Activated CD8-positive, alpha-beta T cell treated with anti-CD3 and anti-CD28 coated beads, Interleukin-2, amount 10 ng/mL, durations not matched to agents 7 days and 5 days (primary cell): ENCODE results near the gene UBE2U. TPM values are rescaled to one million over a fixed set of nuclear protein-coding genes. Genes with fewer than 3 reads are reported as not detected.

Experiments
- ATAC-seq: fragments of 150-1000 bp; cut with Tn5 transposase; one replicate; pipeline ENCODE4 v1.10.0; 2021; ENCODE audit warnings: moderate library complexity
- CTCF ChIA-PET: fragments of 350-600 bp; sonication (Branson Sonifier 250); formaldehyde crosslinking; loops from one replicate; lab custom pipeline; 2021; ENCODE audit warnings: antibody characterized with exemption; lab: Charles Lee
- POLR2A ChIA-PET: fragments of 350-600 bp; sonication (Branson Sonifier 250); formaldehyde crosslinking; loops from one replicate; lab custom pipeline; 2021; ENCODE audit warnings: antibody characterized with exemption; lab: Charles Lee
- DNase-seq: peaks from one replicate; pipeline ENCODE4 v3.0.0-alpha.2; 2020
- H3K27ac Mint-ChIP-seq: one replicate; pipeline ENCODE4 v1.8.0; 2021; ENCODE audit warnings: mild to moderate bottlenecking, mixed read lengths
- H3K27me3 Mint-ChIP-seq: one replicate; pipeline ENCODE4 v1.8.0; 2021; ENCODE audit warnings: low read depth, mixed read lengths
- H3K36me3 Mint-ChIP-seq: one replicate; pipeline ENCODE4 v1.8.0; 2021; ENCODE audit warnings: low read depth, mixed read lengths
- H3K4me1 Mint-ChIP-seq: one replicate; pipeline ENCODE4 v1.8.0; 2021; ENCODE audit warnings: low read depth, mixed read lengths
- H3K4me3 Mint-ChIP-seq: one replicate; pipeline ENCODE4 v1.8.0; 2021; ENCODE audit warnings: mild to moderate bottlenecking, mixed read lengths
- H3K9me3 Mint-ChIP-seq: one replicate; pipeline ENCODE4 v1.8.0; 2022; ENCODE audit warnings: mixed read lengths; ENCODE audit not compliant: insufficient read depth
- total RNA-seq, 2 experiments: library from RNA; stranded (reverse); gene quantifications; one replicate each; pipeline ENCODE4 v1.2.3, GENCODE V29; 2021

UBE2U gene
- total RNA-seq, 2 experiments from 2014 or later: not detected

- Mint-ChIP-seq H3K36me3 (no peaks in the 10 kb centered on the region), H3K4me1 (no peaks in the 10 kb centered on the region), H3K27ac (no peak overlapping the region), H3K27me3 (no peaks in the 10 kb centered on the region), H3K4me3 (no peak overlapping the region), H3K9me3 (no peaks in the 10 kb centered on the region)
- ChIA-PET CTCF (no interaction called here), POLR2A (no interaction called here)
- ATAC-seq (no peak), DNase-seq (no peak)
Measured at GRCh38 chr1:64194168-64195080, 9.0 kb upstream of the UBE2U start.

- DNase-seq: no peak
- POLR2A ChIA-PET: no interaction called here
- Mint-ChIP-seq H3K4me3 (no peak overlapping the region), H3K27ac (no peak overlapping the region), H3K9me3 (no peaks in the 10 kb centered on the region), H3K36me3 (no peaks in the 10 kb centered on the region), H3K4me1 (no peaks in the 10 kb centered on the region), H3K27me3 (no peaks in the 10 kb centered on the region)
- ATAC-seq: no peak
- CTCF ChIA-PET: no interaction called here
Measured at GRCh38 chr1:64195081-64195395, 8.4 kb upstream of the UBE2U start.

- ChIA-PET POLR2A (no interaction called here), CTCF (interaction anchor here (0.6 kb wide), 1 partner anchor 675 kb away, joined by 4 read pairs; no protein-coding TSS in a partner anchor)
- no peak overlapping the region for H3K27ac Mint-ChIP-seq
- H3K4me3 Mint-ChIP-seq: no peak overlapping the region
- H3K36me3 Mint-ChIP-seq: no peaks in the 10 kb centered on the region
- no peaks in the 10 kb centered on the region for H3K27me3 Mint-ChIP-seq
- DNase-seq (no peak), ATAC-seq (no peak)
- no peaks in the 10 kb centered on the region for H3K4me1 Mint-ChIP-seq
- H3K9me3 Mint-ChIP-seq: no peaks in the 10 kb centered on the region
Measured at GRCh38 chr1:64196074-64196870, 7.2 kb upstream of the UBE2U start.

- DNase-seq: no peak
- ChIA-PET CTCF (interaction anchor here (0.6 kb wide), 1 partner anchor 676 kb away, joined by 4 read pairs; no protein-coding TSS in a partner anchor), POLR2A (no interaction called here)
- Mint-ChIP-seq H3K36me3 (no peaks in the 10 kb centered on the region), H3K27ac (no peak overlapping the region), H3K27me3 (no peaks in the 10 kb centered on the region), H3K4me3 (no peak overlapping the region), H3K4me1 (no peaks in the 10 kb centered on the region), H3K9me3 (no peaks in the 10 kb centered on the region)
- ATAC-seq: no peak
Measured at GRCh38 chr1:64197076-64197475, 6.3 kb upstream of the UBE2U start.

- DNase-seq: no peak
- H3K9me3 Mint-ChIP-seq: no peaks in the 10 kb centered on the region
- H3K4me3 Mint-ChIP-seq: no peak overlapping the region
- ChIA-PET POLR2A (no interaction called here), CTCF (no interaction called here)
- no peaks in the 10 kb centered on the region for H3K36me3 Mint-ChIP-seq
- no peak for ATAC-seq
- no peaks in the 10 kb centered on the region for H3K27me3 Mint-ChIP-seq
- no peaks in the 10 kb centered on the region for H3K4me1 Mint-ChIP-seq
- no peak overlapping the region for H3K27ac Mint-ChIP-seq
Measured at GRCh38 chr1:64199154-64199553, 4.3 kb upstream of the UBE2U start.

- DNase-seq: no peak
- Mint-ChIP-seq H3K9me3 (no peaks in the 10 kb centered on the region), H3K36me3 (no peaks in the 10 kb centered on the region), H3K4me3 (no peak overlapping the region), H3K27ac (no peak overlapping the region), H3K27me3 (no peaks in the 10 kb centered on the region), H3K4me1 (no peaks in the 10 kb centered on the region)
- CTCF ChIA-PET: no interaction called here
- no peak for ATAC-seq
- POLR2A ChIA-PET: no interaction called here
Measured at GRCh38 chr1:64200064-64200463, 3.4 kb upstream of the UBE2U start.

- DNase-seq (no peak), ATAC-seq (no peak)
- no peaks in the 10 kb centered on the region for H3K36me3 Mint-ChIP-seq
- H3K4me1 Mint-ChIP-seq: no peaks in the 10 kb centered on the region
- peaks cover 14% of the 10 kb centered on the region for H3K27me3 Mint-ChIP-seq
- H3K4me3 Mint-ChIP-seq: no peak overlapping the region
- POLR2A ChIA-PET: no interaction called here
- H3K9me3 Mint-ChIP-seq: no peaks in the 10 kb centered on the region
- no peak overlapping the region for H3K27ac Mint-ChIP-seq
- CTCF ChIA-PET: no interaction called here
Measured at GRCh38 chr1:64209221-64209620, 5.8 kb downstream of the UBE2U start.

- ATAC-seq (no peak), DNase-seq (no peak)
- CTCF ChIA-PET: no interaction called here
- Mint-ChIP-seq H3K36me3 (no peaks in the 10 kb centered on the region), H3K4me3 (no peak overlapping the region), H3K27me3 (peaks cover 15% of the 10 kb centered on the region), H3K27ac (no peak overlapping the region), H3K4me1 (no peaks in the 10 kb centered on the region), H3K9me3 (no peaks in the 10 kb centered on the region)
- POLR2A ChIA-PET: no interaction called here
Measured at GRCh38 chr1:64212031-64212430, 8.6 kb downstream of the UBE2U start.

- no peaks in the 10 kb centered on the region for H3K4me1 Mint-ChIP-seq
- DNase-seq (no peak), ATAC-seq (no peak)
- no peak overlapping the region for H3K4me3 Mint-ChIP-seq
- peaks cover 24% of the 10 kb centered on the region for H3K27me3 Mint-ChIP-seq
- H3K9me3 Mint-ChIP-seq: no peaks in the 10 kb centered on the region
- no peaks in the 10 kb centered on the region for H3K36me3 Mint-ChIP-seq
- ChIA-PET POLR2A (no interaction called here), CTCF (no interaction called here)
- no peak overlapping the region for H3K27ac Mint-ChIP-seq
Measured at GRCh38 chr1:64215576-64215975, 12.2 kb downstream of the UBE2U start.

GRCh38 chr1:64220241-64220640 lies 16.8 kb downstream of the UBE2U start:
- no peaks in the 10 kb centered on the region for H3K9me3 Mint-ChIP-seq
- no peak overlapping the region for H3K4me3 Mint-ChIP-seq
- ChIA-PET POLR2A (no interaction called here), CTCF (no interaction called here)
- peaks cover 7% of the 10 kb centered on the region for H3K4me1 Mint-ChIP-seq
- no peak overlapping the region for H3K27ac Mint-ChIP-seq
- no peaks in the 10 kb centered on the region for H3K36me3 Mint-ChIP-seq
- ATAC-seq (no peak), DNase-seq (no peak)
- H3K27me3 Mint-ChIP-seq: peaks cover 15% of the 10 kb centered on the region

GRCh38 chr1:64223329-64224151 lies 20.1 kb downstream of the UBE2U start:
- H3K36me3 Mint-ChIP-seq: no peaks in the 10 kb centered on the region
- ChIA-PET POLR2A (no interaction called here), CTCF (no interaction called here)
- H3K27ac Mint-ChIP-seq: no peak overlapping the region
- H3K27me3 Mint-ChIP-seq: peaks cover 8% of the 10 kb centered on the region
- no peak overlapping the region for H3K4me3 Mint-ChIP-seq
- ATAC-seq (no peak), DNase-seq (no peak)
- H3K9me3 Mint-ChIP-seq: no peaks in the 10 kb centered on the region
- H3K4me1 Mint-ChIP-seq: peaks cover 7% of the 10 kb centered on the region
